ENCODE results near the gene CBLB. TPM values are rescaled to one million over a fixed set of nuclear protein-coding genes. Genes with fewer than 3 reads are reported as not detected.

The CBLB gene
- total and polyA plus RNA-seq, 8 donors = 30.7 to 49.3 (median 42.6) TPM

DNA sequence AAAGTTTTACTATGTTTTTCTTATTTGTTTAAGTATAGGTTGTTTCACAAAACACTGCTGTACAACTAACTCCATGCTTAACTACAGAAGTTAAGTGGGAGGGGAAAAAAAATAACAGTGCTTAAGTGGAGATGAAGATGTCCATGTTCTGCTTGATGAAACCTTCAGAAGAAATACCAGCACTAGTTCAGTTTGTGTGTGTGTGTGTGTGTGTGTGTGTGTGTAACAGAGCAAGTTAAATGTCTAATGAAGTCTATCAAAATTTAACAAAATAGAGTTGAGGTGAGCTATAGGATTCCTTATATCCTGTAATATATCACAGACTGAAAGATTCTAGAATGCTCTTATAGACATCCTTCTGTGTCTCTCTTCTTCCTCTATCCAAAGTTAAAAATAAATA lies 44.1 kb upstream of the CBLB start:
- ATAC-seq = no peak
- DNase-seq = no peak
- intact Hi-C loops (cut with DNase I) = no loop called here
- Histone ChIP-seq H3K27me3 (no peaks in the 10 kb centered on the region), H3K27ac (no peak overlapping the region), H3K4me3 (no peak overlapping the region), H3K4me1 (peaks cover 0 to 5% of the 10 kb centered on the region in 2 donors), H3K9me3 (peaks cover 0 to 18% of the 10 kb centered on the region in 2 donors), H3K36me3 (no peaks in the 10 kb centered on the region)
- TF ChIP-seq CTCF (IDR thresholded peaks at IDR 0.05) = no peak

DNA sequence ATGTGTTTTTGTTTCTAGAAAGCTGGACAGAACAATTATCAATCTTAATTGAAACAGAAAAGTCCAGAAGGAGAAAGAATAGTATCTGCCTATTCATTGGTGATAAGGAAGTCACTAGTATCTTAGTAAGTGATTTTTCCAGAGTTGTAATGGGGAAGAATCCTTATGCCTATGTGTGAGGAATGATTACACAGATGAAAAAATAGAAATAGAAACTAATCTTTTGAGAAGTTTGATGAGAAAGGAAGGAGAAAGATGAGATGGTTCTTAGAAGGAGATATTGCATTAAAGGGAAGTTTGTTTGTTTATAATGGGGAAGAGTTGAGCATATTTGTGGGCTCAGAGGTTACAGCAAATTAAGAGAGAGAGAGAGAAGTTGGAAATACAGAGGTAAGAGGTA lies 42.7 kb upstream of the CBLB start:
- Histone ChIP-seq H3K27ac (no peak overlapping the region), H3K4me3 (no peak overlapping the region), H3K36me3 (no peaks in the 10 kb centered on the region), H3K9me3 (peaks cover 0 to 14% of the 10 kb centered on the region in 2 donors), H3K4me1 (peaks cover 12 to 16% of the 10 kb centered on the region in 2 donors), H3K27me3 (no peaks in the 10 kb centered on the region)
- ATAC-seq (no peak), DNase-seq (no peak)
- intact Hi-C loops (cut with DNase I) = no loop called here
- no peak for TF ChIP-seq CTCF (IDR thresholded peaks at IDR 0.05)

- TF ChIP-seq CTCF (IDR thresholded peaks at IDR 0.05) = no peak
- Histone ChIP-seq H3K27ac (peak overlapping the region; percentile 61 to 69), H3K4me3 (no peak overlapping the region), H3K36me3 (no peaks in the 10 kb centered on the region), H3K4me1 (peaks cover 19 to 25% of the 10 kb centered on the region in 2 donors), H3K9me3 (no peaks in the 10 kb centered on the region), H3K27me3 (no peaks in the 10 kb centered on the region)
- DNase-seq = peak in 1 of 4 donors; percentile 32
- intact Hi-C loops (cut with DNase I) = no loop called here
- peak; percentile 59 for ATAC-seq
Observed at GRCh38 chr3:105907777-105908176, 39.0 kb upstream of the CBLB start.

GRCh38 chr3:105906836-105907235 lies 38.0 kb upstream of the CBLB start:
- TF ChIP-seq CTCF (IDR thresholded peaks at IDR 0.05) = no peak
- H3K27me3 ChIP-seq = no peaks in the 10 kb centered on the region
- ATAC-seq (peak; percentile 82), DNase-seq (no peak)
- H3K4me1 ChIP-seq = peaks cover 19 to 25% of the 10 kb centered on the region in 2 donors
- peak overlapping the region; percentile 61 to 69 for H3K27ac ChIP-seq
- intact Hi-C loops (cut with DNase I) = no loop called here
- H3K36me3 ChIP-seq = no peaks in the 10 kb centered on the region
- no peaks in the 10 kb centered on the region for H3K9me3 ChIP-seq
- no peak overlapping the region for H3K4me3 ChIP-seq

GRCh38 chr3:105906345-105906744 lies 37.5 kb upstream of the CBLB start:
- ATAC-seq (no peak), DNase-seq (no peak)
- Histone ChIP-seq H3K27me3 (no peaks in the 10 kb centered on the region), H3K4me3 (no peak overlapping the region), H3K27ac (peak overlapping the region; percentile 61 to 69), H3K9me3 (no peaks in the 10 kb centered on the region), H3K36me3 (no peaks in the 10 kb centered on the region), H3K4me1 (peaks cover 19 to 25% of the 10 kb centered on the region in 2 donors)
- intact Hi-C loops (cut with DNase I) = no loop called here
- no peak for TF ChIP-seq CTCF (IDR thresholded peaks at IDR 0.05)
